GM12873 (cell line): ENCODE data around the gene SLIT3.

Experiments used
- CTCF ChIP-seq: IDR thresholded peaks from 2 replicates; pipeline ENCODE4 v1.5.1; 2012; ENCODE audit warnings: low read depth, mild to moderate bottlenecking, moderate library complexity, low read length, control low read depth; ENCODE audit not compliant: insufficient read depth; ENCODE audit errors: missing control alignments

The SLIT3 gene

GRCh38 chr5:169006842-169007790 is 293.8 kb downstream of the SLIT3 start:
- no peak for TF ChIP-seq CTCF

- no peak for TF ChIP-seq CTCF
Observed at GRCh38 chr5:169004551-169004950, 296.4 kb downstream of the SLIT3 start.

- TF ChIP-seq CTCF = no peak
Observed at GRCh38 chr5:169003721-169004541, 297.0 kb downstream of the SLIT3 start.

- TF ChIP-seq CTCF = no peak
Observed at GRCh38 chr5:169002953-169003555, 297.9 kb downstream of the SLIT3 start.

GRCh38 chr5:169001394-169001793 is 299.5 kb downstream of the SLIT3 start:
- TF ChIP-seq CTCF = no peak

- TF ChIP-seq CTCF = no peak
Observed at GRCh38 chr5:168995024-168995423, 305.9 kb downstream of the SLIT3 start.

- no peak for TF ChIP-seq CTCF
Observed at GRCh38 chr5:168992687-168993086, 308.3 kb downstream of the SLIT3 start.
